Astrocyte (in vitro differentiated cells and primary cell): ENCODE data around the gene EXOC1L. TPM values are rescaled to one million over a fixed set of nuclear protein-coding genes. Genes with fewer than 3 reads are reported as not detected.

Source experiments
- DNase-seq: peaks from one replicate; pipeline ENCODE4 v3.0.0-alpha.2; 2010; ENCODE audit warnings: low read depth
- FAIRE-seq: peaks from 2 replicates; lab custom pipeline; 2011; peaks lifted over from hg19 to GRCh38; lab: Jason Lieb, UNC
- H2AFZ ChIP-seq: 2 replicates; pipeline ENCODE4 v1.6.0; 2012; ENCODE audit warnings: low read depth, low read length, inconsistent platforms
- H3K27ac ChIP-seq: 2 replicates; pipeline ENCODE4 v1.5.1; 2011; ENCODE audit warnings: low read depth, low read length, inconsistent platforms
- H3K27me3 ChIP-seq: 2 replicates; pipeline ENCODE4 v1.6.0; 2011; ENCODE audit warnings: low read length, inconsistent platforms; ENCODE audit not compliant: insufficient read depth
- H3K36me3 ChIP-seq: 2 replicates; pipeline ENCODE4 v1.5.1; 2011; ENCODE audit warnings: low read length, inconsistent platforms; ENCODE audit not compliant: insufficient read depth
- H3K4me1 ChIP-seq: 2 replicates; pipeline ENCODE4 v1.5.1; 2011; ENCODE audit warnings: low read length, inconsistent platforms; ENCODE audit not compliant: insufficient read depth
- H3K4me2 ChIP-seq: 2 replicates; pipeline ENCODE4 v1.6.0; 2012; ENCODE audit warnings: low read length, inconsistent platforms
- H3K4me3 ChIP-seq: 2 replicates; pipeline ENCODE4 v1.5.1; 2011; ENCODE audit warnings: low read depth, mild to moderate bottlenecking, low read length, inconsistent platforms; ENCODE audit not compliant: insufficient read depth
- H3K79me2 ChIP-seq: 2 replicates; pipeline ENCODE4 v1.6.0; 2012; ENCODE audit warnings: mild to moderate bottlenecking, low read length, inconsistent platforms; ENCODE audit not compliant: insufficient read depth
- H3K9ac ChIP-seq: 2 replicates; pipeline ENCODE4 v1.6.0; 2012; ENCODE audit warnings: mild to moderate bottlenecking, low read length, inconsistent platforms
- H3K9me3 ChIP-seq: 2 replicates; pipeline ENCODE4 v1.5.1; 2012; ENCODE audit warnings: low read depth, mild to moderate bottlenecking, low read length, inconsistent platforms; ENCODE audit not compliant: insufficient read depth
- H4K20me1 ChIP-seq: 2 replicates; pipeline ENCODE4 v1.6.0; 2012; ENCODE audit warnings: low read length, inconsistent platforms; ENCODE audit not compliant: insufficient read depth
- H3K27ac Mint-ChIP-seq: one replicate; pipeline ENCODE4 v1.8.0; 2021; ENCODE audit warnings: mild to moderate bottlenecking, mixed read lengths; ENCODE audit not compliant: unreplicated experiment
- H3K27me3 Mint-ChIP-seq: one replicate; pipeline ENCODE4 v1.8.0; 2021; ENCODE audit warnings: low read depth, mixed read lengths; ENCODE audit not compliant: unreplicated experiment
- H3K36me3 Mint-ChIP-seq: one replicate; pipeline ENCODE4 v1.8.0; 2021; ENCODE audit warnings: low read depth, mixed read lengths; ENCODE audit not compliant: unreplicated experiment
- H3K4me1 Mint-ChIP-seq: one replicate; pipeline ENCODE4 v1.8.0; 2021; ENCODE audit warnings: low read depth, mixed read lengths; ENCODE audit not compliant: unreplicated experiment
- H3K4me3 Mint-ChIP-seq: one replicate; pipeline ENCODE4 v1.8.0; 2021; ENCODE audit warnings: mild to moderate bottlenecking, moderate library complexity, mixed read lengths; ENCODE audit not compliant: unreplicated experiment
- H3K9me3 Mint-ChIP-seq: one replicate; pipeline ENCODE4 v1.8.0; 2021; ENCODE audit warnings: mild to moderate bottlenecking, mixed read lengths; ENCODE audit not compliant: unreplicated experiment
- EZH2 ChIP-seq: IDR thresholded peaks from 2 replicates; pipeline ENCODE4 v1.6.1; 2012; ENCODE audit warnings: mild to moderate bottlenecking, low read length, inconsistent platforms; ENCODE audit not compliant: insufficient read depth
- total RNA-seq: library from RNA; stranded (reverse); gene quantifications from 2 replicates; pipeline ENCODE4 v1.2.1, GENCODE V29; 2021
- TF ChIP-seq, protein P1 (sequence below): IDR thresholded peaks from 2 replicates; pipeline ENCODE4 v1.5.1; 2011; ENCODE audit warnings: low read depth, mild to moderate bottlenecking, inconsistent platforms, low read length, moderate library complexity; ENCODE audit not compliant: insufficient read depth

EXOC1L gene
- total RNA-seq, 1 donor from 2014 or later: not detected

DNA sequence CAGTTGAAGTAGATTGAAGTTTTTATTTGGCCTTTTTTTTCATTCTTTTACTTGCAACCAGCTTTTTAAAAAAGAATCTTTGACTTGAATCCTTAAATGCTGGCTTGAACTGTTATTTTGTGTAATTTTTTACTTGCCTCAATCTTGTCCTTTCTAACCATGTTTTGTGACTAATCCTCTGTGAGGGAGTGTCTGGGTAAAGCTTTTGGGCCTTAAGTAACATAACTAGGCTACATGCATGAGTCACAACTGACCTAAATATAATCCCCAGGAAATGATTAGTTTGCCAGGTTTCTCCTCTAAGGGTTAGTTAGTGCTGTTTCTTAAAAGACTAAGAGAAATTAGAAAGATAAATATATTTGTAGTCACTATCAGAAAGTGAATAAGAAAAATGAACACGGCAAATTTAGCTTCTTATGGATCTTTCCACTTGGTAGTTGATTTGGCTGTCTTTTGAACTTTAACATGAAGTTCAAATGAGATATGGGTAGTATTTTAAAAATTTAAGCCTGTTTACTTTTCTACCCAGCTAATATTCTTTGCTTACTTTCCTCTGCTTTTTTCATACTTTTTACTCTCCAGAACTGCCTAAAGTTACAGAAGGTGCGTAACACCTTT, 46.8 kb downstream of the EXOC1L start:
- TF ChIP-seq, protein P1, sequence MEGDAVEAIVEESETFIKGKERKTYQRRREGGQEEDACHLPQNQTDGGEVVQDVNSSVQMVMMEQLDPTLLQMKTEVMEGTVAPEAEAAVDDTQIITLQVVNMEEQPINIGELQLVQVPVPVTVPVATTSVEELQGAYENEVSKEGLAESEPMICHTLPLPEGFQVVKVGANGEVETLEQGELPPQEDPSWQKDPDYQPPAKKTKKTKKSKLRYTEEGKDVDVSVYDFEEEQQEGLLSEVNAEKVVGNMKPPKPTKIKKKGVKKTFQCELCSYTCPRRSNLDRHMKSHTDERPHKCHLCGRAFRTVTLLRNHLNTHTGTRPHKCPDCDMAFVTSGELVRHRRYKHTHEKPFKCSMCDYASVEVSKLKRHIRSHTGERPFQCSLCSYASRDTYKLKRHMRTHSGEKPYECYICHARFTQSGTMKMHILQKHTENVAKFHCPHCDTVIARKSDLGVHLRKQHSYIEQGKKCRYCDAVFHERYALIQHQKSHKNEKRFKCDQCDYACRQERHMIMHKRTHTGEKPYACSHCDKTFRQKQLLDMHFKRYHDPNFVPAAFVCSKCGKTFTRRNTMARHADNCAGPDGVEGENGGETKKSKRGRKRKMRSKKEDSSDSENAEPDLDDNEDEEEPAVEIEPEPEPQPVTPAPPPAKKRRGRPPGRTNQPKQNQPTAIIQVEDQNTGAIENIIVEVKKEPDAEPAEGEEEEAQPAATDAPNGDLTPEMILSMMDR: no peak
- TF ChIP-seq EZH2: no peak
- Mint-ChIP-seq H3K9me3 (no peaks in the 10 kb centered on the region), H3K36me3 (no peaks in the 10 kb centered on the region), H3K27me3 (no peaks in the 10 kb centered on the region), H3K4me3 (no peak overlapping the region), H3K27ac (peak overlapping the region; percentile 95), H3K4me1 (peaks cover 21% of the 10 kb centered on the region)
- no peaks in the 10 kb centered on the region for H3K9me3 ChIP-seq
- peaks cover 23% of the 10 kb centered on the region for H3K4me1 ChIP-seq
- FAIRE-seq (peak; percentile 87), DNase-seq (peak; percentile 96)
- H3K79me2 ChIP-seq: no peaks in the 10 kb centered on the region
- peak overlapping the region; percentile 13 for H3K4me3 ChIP-seq
- no peaks in the 10 kb centered on the region for H3K27me3 ChIP-seq
- peak overlapping the region; percentile 73 for H3K4me2 ChIP-seq
- H2AFZ ChIP-seq: no peak overlapping the region
- H3K27ac ChIP-seq: peak overlapping the region; percentile 88
- no peaks in the 10 kb centered on the region for H4K20me1 ChIP-seq
- H3K9ac ChIP-seq: peak overlapping the region; percentile 60
- peaks cover 34% of the 10 kb centered on the region for H3K36me3 ChIP-seq

DNA sequence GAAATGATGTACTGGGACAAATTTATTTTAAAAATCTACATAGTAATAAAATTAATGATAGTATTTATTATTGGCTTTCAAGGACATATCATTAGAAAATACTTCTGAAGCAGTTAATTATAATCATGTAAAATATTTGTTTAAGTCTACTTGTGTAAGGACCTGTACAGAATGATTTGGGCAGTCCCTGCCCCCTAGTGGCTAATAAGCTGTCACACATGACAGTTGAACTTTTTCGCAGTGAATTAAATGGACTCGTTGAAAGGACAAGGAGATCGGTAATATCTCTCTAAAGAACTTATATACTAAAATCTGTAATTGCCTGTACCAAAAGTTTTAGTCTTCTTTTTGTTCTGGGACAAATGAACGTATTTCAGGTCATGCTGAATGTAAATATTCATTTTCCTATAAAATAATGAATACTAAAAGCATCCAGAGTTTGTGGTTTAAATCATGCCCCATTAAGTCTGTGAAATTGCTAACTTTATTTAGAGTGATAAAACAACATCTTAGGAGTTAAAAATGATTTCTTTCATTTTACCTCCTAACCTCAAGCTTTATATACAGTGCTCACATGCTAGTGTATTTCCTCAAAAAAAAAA, 47.5 kb downstream of the EXOC1L start:
- FAIRE-seq (no peak), DNase-seq (peak; percentile 59)
- H3K9ac ChIP-seq: peak overlapping the region; percentile 60
- H3K27me3 Mint-ChIP-seq: no peaks in the 10 kb centered on the region
- H3K36me3 ChIP-seq: peaks cover 36% of the 10 kb centered on the region
- H4K20me1 ChIP-seq: no peaks in the 10 kb centered on the region
- no peaks in the 10 kb centered on the region for H3K27me3 ChIP-seq
- no peak overlapping the region for H2AFZ ChIP-seq
- H3K4me1 Mint-ChIP-seq: peaks cover 21% of the 10 kb centered on the region
- no peaks in the 10 kb centered on the region for H3K36me3 Mint-ChIP-seq
- no peak for TF ChIP-seq EZH2
- TF ChIP-seq, protein P1: peak; percentile 97
- no peaks in the 10 kb centered on the region for H3K79me2 ChIP-seq
- no peaks in the 10 kb centered on the region for H3K9me3 Mint-ChIP-seq
- H3K27ac ChIP-seq: peak overlapping the region; percentile 88
- peak overlapping the region; percentile 73 for H3K4me2 ChIP-seq
- peaks cover 23% of the 10 kb centered on the region for H3K4me1 ChIP-seq
- H3K9me3 ChIP-seq: no peaks in the 10 kb centered on the region
- no peak overlapping the region for H3K4me3 Mint-ChIP-seq
- peak overlapping the region; percentile 95 for H3K27ac Mint-ChIP-seq
- no peak overlapping the region for H3K4me3 ChIP-seq

DNA sequence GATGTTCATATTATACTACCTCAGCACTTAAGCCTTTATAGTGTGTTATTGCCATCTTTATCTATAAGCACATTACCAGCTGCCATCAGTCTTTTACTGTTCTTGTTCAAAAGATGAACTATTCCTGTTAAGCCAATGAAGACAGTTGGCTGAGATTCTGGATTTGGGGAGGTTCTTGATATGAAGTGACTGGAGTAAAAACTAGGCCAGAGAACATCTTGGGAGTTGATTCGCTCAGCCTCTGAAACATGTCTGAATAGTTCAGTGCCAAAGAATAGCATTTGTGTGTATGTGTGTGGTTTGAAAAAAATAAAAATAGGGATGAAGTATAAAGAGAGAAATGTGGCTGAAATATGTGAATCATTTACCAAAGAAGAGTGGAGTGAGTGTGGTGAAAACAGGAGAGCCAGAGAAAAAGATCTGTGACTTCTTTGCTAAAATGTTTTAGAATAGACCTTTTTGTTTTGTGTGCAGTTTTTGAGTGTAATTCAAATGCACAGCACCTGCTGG, 49.0 kb downstream of the EXOC1L start:
- no peak overlapping the region for H3K4me2 ChIP-seq
- H3K4me3 ChIP-seq: no peak overlapping the region
- peak; percentile 25 for DNase-seq
- no peaks in the 10 kb centered on the region for H3K27me3 ChIP-seq
- H3K4me1 ChIP-seq: peaks cover 23% of the 10 kb centered on the region
- Mint-ChIP-seq H3K27me3 (no peaks in the 10 kb centered on the region), H3K4me1 (peaks cover 21% of the 10 kb centered on the region), H3K27ac (no peak overlapping the region), H3K4me3 (no peak overlapping the region), H3K36me3 (no peaks in the 10 kb centered on the region), H3K9me3 (no peaks in the 10 kb centered on the region)
- no peak overlapping the region for H3K9ac ChIP-seq
- H3K27ac ChIP-seq: no peak overlapping the region
- no peaks in the 10 kb centered on the region for H3K9me3 ChIP-seq
- no peak overlapping the region for H2AFZ ChIP-seq
- no peak for FAIRE-seq
- TF ChIP-seq EZH2: no peak
- TF ChIP-seq, protein P1: no peak
- peaks cover 37% of the 10 kb centered on the region for H3K36me3 ChIP-seq
- no peaks in the 10 kb centered on the region for H4K20me1 ChIP-seq
- no peaks in the 10 kb centered on the region for H3K79me2 ChIP-seq
